Measurements from ENCODE around the gene PPP1R12C.

The PPP1R12C gene

GRCh38 chr19:55077106-55077505 lies 40.3 kb downstream of the PPP1R12C start:
- Histone ChIP-seq H3K9me3 (ENCODE audit: control insufficient read depth in 5 of 5, low read length in 5 of 5) (peaks cover 0 to 11% (median 7%) of the 10 kb centered on the region in 5 donors), H3K27me3 (ENCODE audit: control insufficient read depth in 5 of 5, insufficient read depth in 4 of 5, low read length in 5 of 5) (peaks cover 20 to 48% (median 39%) of the 10 kb centered on the region in 5 donors), H3K4me3 (ENCODE audit: low read depth in 1 of 5, low read length in 5 of 5) (no peak overlapping the region), H3K36me3 (ENCODE audit: control insufficient read depth in 5 of 5, insufficient read depth in 5 of 5, low read length in 5 of 5) (no peaks in the 10 kb centered on the region), H3K9ac (ENCODE audit: low read length in 5 of 5) (no peak overlapping the region), H3K4me1 (ENCODE audit: control insufficient read depth in 5 of 5, insufficient read depth in 5 of 5, low read length in 5 of 5) (peaks cover 2 to 23% (median 19%) of the 10 kb centered on the region in 5 donors), H3K27ac (ENCODE audit: low read depth, low read length) (no peak overlapping the region)

- no peak overlapping the region for H3K27ac ChIP-seq (ENCODE audit: low read depth, low read length)
- no peak overlapping the region for H3K4me3 ChIP-seq (ENCODE audit: low read depth in 1 of 5, low read length in 5 of 5)
- H3K4me1 ChIP-seq (ENCODE audit: control insufficient read depth in 5 of 5, insufficient read depth in 5 of 5, low read length in 5 of 5), result peaks cover 2 to 15% (median 11%) of the 10 kb centered on the region in 5 donors
- H3K9ac ChIP-seq (ENCODE audit: low read length in 5 of 5), result no peak overlapping the region
- peaks cover 13 to 49% (median 36%) of the 10 kb centered on the region in 5 donors for H3K27me3 ChIP-seq (ENCODE audit: control insufficient read depth in 5 of 5, insufficient read depth in 4 of 5, low read length in 5 of 5)
- H3K9me3 ChIP-seq (ENCODE audit: control insufficient read depth in 5 of 5, low read length in 5 of 5), result peaks cover 0 to 11% (median 7%) of the 10 kb centered on the region in 5 donors
- H3K36me3 ChIP-seq (ENCODE audit: control insufficient read depth in 5 of 5, insufficient read depth in 5 of 5, low read length in 5 of 5), result no peaks in the 10 kb centered on the region
Observed at GRCh38 chr19:55076321-55076720, 41.1 kb downstream of the PPP1R12C start.

DNA sequence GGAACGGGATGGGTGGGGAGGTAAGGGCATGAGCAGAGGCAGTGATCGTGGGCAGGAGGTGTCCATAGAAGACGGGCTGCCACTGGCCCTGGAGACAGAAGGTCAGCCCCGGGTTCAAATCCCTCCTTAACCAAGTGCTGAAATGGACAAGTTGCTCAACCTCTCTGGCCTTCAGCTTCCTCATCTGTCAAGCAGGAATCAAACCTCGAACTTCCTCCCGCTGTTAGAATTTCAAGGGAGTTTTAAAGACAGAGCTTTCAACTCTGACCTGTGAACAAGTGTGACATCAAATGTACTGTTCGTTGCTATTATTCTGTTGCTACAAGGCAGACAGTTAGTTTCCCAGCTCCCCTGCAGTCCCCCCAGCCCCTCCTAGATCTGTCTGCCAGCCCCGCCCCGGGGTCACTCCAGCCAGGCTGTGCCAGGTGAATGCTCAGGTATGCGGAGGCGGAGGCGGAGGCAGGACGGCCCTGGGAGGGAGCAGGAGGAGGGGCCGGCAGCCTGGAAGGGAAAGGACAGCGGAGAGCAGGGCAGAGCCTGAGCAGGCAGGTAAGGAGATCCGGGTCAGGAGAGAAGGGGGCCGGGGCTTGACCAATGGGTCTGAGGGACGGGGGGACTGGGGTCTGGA lies 42.0 kb downstream of the PPP1R12C start, which contains the start of gene EPS8L1:
EPS8L1 (plus strand) TSS at position 499 of the 628 bp plus-strand sequence. CDS start 576 bp downstream, outside the sequence.
- Histone ChIP-seq H3K27me3 (ENCODE audit: control insufficient read depth in 5 of 5, insufficient read depth in 4 of 5, low read length in 5 of 5) (peaks cover 15 to 47% (median 35%) of the 10 kb centered on the region in 5 donors), H3K9ac (ENCODE audit: low read length in 5 of 5) (no peak within 1 kb of the TSS), H3K9me3 (ENCODE audit: control insufficient read depth in 5 of 5, low read length in 5 of 5) (peaks cover 0 to 11% (median 7%) of the 10 kb centered on the region in 5 donors), H3K27ac (ENCODE audit: low read depth, low read length) (no peak within 1 kb of the TSS), H3K4me3 (ENCODE audit: low read depth in 1 of 5, low read length in 5 of 5) (no peak within 1 kb of the TSS), H3K36me3 (ENCODE audit: control insufficient read depth in 5 of 5, insufficient read depth in 5 of 5, low read length in 5 of 5) (no peaks in the 10 kb centered on the region), H3K4me1 (ENCODE audit: control insufficient read depth in 5 of 5, insufficient read depth in 5 of 5, low read length in 5 of 5) (peaks cover 2 to 6% (median 3%) of the 10 kb centered on the region in 5 donors)

DNA sequence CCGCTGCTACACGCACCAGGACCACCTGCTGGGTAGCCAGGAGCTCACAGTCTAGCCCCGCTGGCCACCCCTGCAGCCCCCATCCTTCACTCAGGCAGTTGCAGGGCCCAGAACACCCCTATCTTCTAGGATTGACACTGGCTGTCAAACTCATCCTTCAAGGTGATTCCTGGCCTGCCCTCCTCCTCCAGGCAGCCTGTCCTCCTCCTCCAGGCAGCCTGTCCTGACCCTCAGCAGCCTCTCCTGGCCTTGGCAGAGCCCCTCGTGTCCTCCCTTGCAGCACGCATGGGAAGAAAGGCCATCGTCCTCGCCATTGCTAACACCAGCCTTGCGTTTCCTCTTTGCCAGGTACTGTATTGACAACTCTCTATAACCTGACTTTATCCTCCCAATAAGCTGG lies 45.5 kb downstream of the PPP1R12C start:
- Histone ChIP-seq H3K9me3 (ENCODE audit: control insufficient read depth in 5 of 5, low read length in 5 of 5) (peaks cover 0 to 13% (median 7%) of the 10 kb centered on the region in 5 donors), H3K27me3 (ENCODE audit: control insufficient read depth in 5 of 5, insufficient read depth in 4 of 5, low read length in 5 of 5) (peaks cover 20 to 57% (median 34%) of the 10 kb centered on the region in 5 donors), H3K36me3 (ENCODE audit: control insufficient read depth in 5 of 5, insufficient read depth in 5 of 5, low read length in 5 of 5) (no peaks in the 10 kb centered on the region), H3K4me1 (ENCODE audit: control insufficient read depth in 5 of 5, insufficient read depth in 5 of 5, low read length in 5 of 5) (peaks cover 0 to 7% (median 5%) of the 10 kb centered on the region in 5 donors), H3K27ac (ENCODE audit: low read depth, low read length) (no peak overlapping the region), H3K4me3 (ENCODE audit: low read depth in 1 of 5, low read length in 5 of 5) (no peak overlapping the region), H3K9ac (ENCODE audit: low read length in 5 of 5) (no peak overlapping the region)

DNA sequence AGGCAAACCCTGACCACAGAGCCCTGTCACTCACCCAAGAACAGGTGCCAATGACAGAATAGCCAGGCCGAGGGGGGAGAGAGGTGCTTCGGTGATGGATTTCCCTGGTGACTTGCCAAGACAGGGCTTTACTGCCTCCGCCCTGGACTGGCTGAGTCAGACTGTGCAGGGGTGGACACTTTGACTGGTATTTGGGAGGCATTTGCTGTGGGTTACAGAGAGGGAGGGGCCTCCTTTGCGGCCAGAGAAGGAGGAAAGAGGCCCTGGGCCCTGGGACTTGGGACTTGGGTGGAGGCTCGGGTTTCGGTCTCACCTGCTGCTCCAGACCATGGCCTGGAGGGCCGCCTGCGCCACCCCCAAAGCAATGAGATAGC lies 46.3 kb downstream of the PPP1R12C start:
- Histone ChIP-seq H3K4me1 (ENCODE audit: control insufficient read depth in 5 of 5, insufficient read depth in 5 of 5, low read length in 5 of 5) (peaks cover 0 to 7% (median 5%) of the 10 kb centered on the region in 5 donors), H3K9me3 (ENCODE audit: control insufficient read depth in 5 of 5, low read length in 5 of 5) (peaks cover 0 to 13% (median 7%) of the 10 kb centered on the region in 5 donors), H3K27ac (ENCODE audit: low read depth, low read length) (no peak overlapping the region), H3K4me3 (ENCODE audit: low read depth in 1 of 5, low read length in 5 of 5) (no peak overlapping the region), H3K27me3 (ENCODE audit: control insufficient read depth in 5 of 5, insufficient read depth in 4 of 5, low read length in 5 of 5) (peaks cover 18 to 61% (median 32%) of the 10 kb centered on the region in 5 donors), H3K36me3 (ENCODE audit: control insufficient read depth in 5 of 5, insufficient read depth in 5 of 5, low read length in 5 of 5) (no peaks in the 10 kb centered on the region), H3K9ac (ENCODE audit: low read length in 5 of 5) (no peak overlapping the region)

DNA sequence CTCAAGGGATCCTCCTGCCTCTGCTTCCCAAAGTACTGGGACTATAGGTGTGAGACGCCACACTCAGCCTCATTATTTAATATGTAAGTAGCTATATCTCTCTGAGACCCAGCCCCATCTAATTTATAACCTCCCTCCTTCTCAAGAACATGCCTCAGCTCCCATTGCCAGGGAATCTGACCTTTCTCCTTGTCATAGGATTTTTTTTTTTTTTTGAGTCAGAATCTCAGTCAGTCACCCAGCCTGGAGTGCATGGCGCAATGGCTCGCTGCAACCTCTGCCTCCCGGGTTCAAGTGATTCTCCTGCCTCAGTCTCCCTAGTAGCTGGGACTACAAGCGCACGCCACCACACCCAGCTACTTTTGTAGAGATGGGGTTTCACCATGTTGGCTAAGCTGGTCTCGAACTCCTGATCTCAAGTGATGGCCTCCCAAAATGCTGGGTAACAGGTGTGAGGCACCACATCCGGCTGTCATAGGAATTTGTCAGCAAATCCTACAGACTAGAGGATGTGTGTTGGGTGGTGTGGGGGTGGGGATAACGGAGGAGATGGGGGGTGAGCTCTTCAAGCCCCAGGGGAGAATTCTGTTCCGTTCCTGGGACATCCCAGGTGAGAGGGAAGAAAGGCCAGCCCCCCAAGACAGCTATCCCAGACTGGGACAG lies 46.8 kb downstream of the PPP1R12C start:
- Histone ChIP-seq H3K9me3 (ENCODE audit: control insufficient read depth in 5 of 5, low read length in 5 of 5) (peaks cover 0 to 13% (median 7%) of the 10 kb centered on the region in 5 donors), H3K27ac (ENCODE audit: low read depth, low read length) (no peak overlapping the region), H3K36me3 (ENCODE audit: control insufficient read depth in 5 of 5, insufficient read depth in 5 of 5, low read length in 5 of 5) (no peaks in the 10 kb centered on the region), H3K9ac (ENCODE audit: low read length in 5 of 5) (no peak overlapping the region), H3K4me3 (ENCODE audit: low read depth in 1 of 5, low read length in 5 of 5) (no peak overlapping the region), H3K4me1 (ENCODE audit: control insufficient read depth in 5 of 5, insufficient read depth in 5 of 5, low read length in 5 of 5) (peaks cover 0 to 7% (median 5%) of the 10 kb centered on the region in 5 donors), H3K27me3 (ENCODE audit: control insufficient read depth in 5 of 5, insufficient read depth in 4 of 5, low read length in 5 of 5) (peaks cover 18 to 61% (median 29%) of the 10 kb centered on the region in 5 donors)

GRCh38 chr19:55069865-55070197 lies 47.6 kb downstream of the PPP1R12C start:
- no peaks in the 10 kb centered on the region for H3K36me3 ChIP-seq (ENCODE audit: control insufficient read depth in 5 of 5, insufficient read depth in 5 of 5, low read length in 5 of 5)
- peaks cover 15 to 55% (median 27%) of the 10 kb centered on the region in 5 donors for H3K27me3 ChIP-seq (ENCODE audit: control insufficient read depth in 5 of 5, insufficient read depth in 4 of 5, low read length in 5 of 5)
- H3K4me3 ChIP-seq (ENCODE audit: low read depth in 1 of 5, low read length in 5 of 5), result no peak overlapping the region
- no peak overlapping the region for H3K27ac ChIP-seq (ENCODE audit: low read depth, low read length)
- H3K9ac ChIP-seq (ENCODE audit: low read length in 5 of 5), result no peak overlapping the region
- H3K9me3 ChIP-seq (ENCODE audit: control insufficient read depth in 5 of 5, low read length in 5 of 5), result peaks cover 0 to 13% (median 7%) of the 10 kb centered on the region in 5 donors
- H3K4me1 ChIP-seq (ENCODE audit: control insufficient read depth in 5 of 5, insufficient read depth in 5 of 5, low read length in 5 of 5), result peaks cover 0 to 7% (median 5%) of the 10 kb centered on the region in 5 donors

DNA sequence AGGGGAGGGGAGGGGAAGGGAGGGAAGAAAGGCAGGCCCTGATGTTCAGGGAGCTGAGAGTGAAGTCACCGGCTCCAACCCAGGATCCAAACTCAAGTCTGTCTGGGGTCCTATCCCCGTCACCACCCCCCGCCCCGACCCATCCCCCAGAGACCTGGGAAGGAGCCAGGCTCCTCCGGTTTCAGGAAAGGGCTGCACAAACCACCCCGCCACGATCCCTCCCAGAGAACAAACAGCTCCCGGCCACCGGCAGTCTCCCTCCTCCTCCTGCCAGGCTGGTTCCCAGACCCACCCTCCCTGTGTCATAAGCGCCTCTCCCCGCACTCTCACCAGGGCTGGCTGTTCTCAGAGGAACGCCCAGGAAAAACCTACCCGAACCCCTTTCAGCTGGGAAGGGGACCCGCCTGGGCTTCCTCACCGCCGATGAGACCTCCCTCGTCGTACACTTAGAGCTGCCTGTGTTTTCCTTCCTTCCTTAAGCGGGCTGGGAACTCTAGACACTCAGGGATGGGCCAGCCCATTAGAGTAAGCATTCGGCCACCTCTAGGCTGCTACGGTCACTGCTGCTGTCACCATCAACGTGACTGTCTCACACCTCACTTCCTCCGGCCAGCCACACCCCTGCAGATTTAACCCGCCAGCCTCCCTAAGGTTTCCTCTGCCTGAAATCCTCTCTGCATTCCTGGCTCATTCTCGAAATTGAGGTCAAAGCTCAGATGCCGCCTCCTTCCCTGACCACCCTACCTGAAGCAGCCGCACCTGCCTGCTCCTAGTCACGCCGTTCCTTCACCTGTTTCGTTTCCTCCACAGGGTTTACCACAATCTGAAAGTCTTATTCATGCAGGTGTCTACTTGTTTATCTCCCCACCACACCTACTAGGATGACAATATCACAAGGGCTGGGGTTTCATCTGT lies 48.2 kb downstream of the PPP1R12C start:
- peaks cover 0 to 13% (median 7%) of the 10 kb centered on the region in 5 donors for H3K9me3 ChIP-seq (ENCODE audit: control insufficient read depth in 5 of 5, low read length in 5 of 5)
- no peak overlapping the region for H3K27ac ChIP-seq (ENCODE audit: low read depth, low read length)
- no peaks in the 10 kb centered on the region for H3K36me3 ChIP-seq (ENCODE audit: control insufficient read depth in 5 of 5, insufficient read depth in 5 of 5, low read length in 5 of 5)
- H3K4me1 ChIP-seq (ENCODE audit: control insufficient read depth in 5 of 5, insufficient read depth in 5 of 5, low read length in 5 of 5), result peaks cover 0 to 7% (median 5%) of the 10 kb centered on the region in 5 donors
- no peak overlapping the region for H3K9ac ChIP-seq (ENCODE audit: low read length in 5 of 5)
- peaks cover 15 to 54% (median 27%) of the 10 kb centered on the region in 5 donors for H3K27me3 ChIP-seq (ENCODE audit: control insufficient read depth in 5 of 5, insufficient read depth in 4 of 5, low read length in 5 of 5)
- H3K4me3 ChIP-seq (ENCODE audit: low read depth in 1 of 5, low read length in 5 of 5), result peak overlapping the region in 2 of 5 donors; percentile 19 to 22

DNA sequence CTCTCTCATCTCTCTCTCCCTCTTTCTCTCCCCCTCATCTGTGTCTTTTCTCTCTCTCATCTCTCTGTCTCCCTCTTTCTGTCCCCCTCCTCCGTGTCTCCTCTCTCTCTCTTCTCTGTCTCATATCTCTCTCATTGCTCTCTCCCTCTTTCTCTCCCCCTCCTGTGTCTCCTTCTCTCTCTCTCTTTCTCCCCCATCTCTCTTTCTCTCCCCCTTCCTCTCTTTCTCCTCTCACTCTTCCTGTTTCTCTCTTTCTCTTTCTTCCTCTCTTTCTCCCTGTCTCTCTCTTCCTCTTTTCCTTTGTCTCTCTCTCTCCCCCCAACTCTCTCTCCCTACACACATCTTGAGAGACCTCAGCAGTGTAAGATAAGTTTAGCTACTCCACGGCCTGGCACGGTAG lies 49.6 kb downstream of the PPP1R12C start:
- H3K9ac ChIP-seq (ENCODE audit: low read length in 5 of 5), result no peak overlapping the region
- H3K36me3 ChIP-seq (ENCODE audit: control insufficient read depth in 5 of 5, insufficient read depth in 5 of 5, low read length in 5 of 5), result no peaks in the 10 kb centered on the region
- peaks cover 15 to 54% (median 27%) of the 10 kb centered on the region in 5 donors for H3K27me3 ChIP-seq (ENCODE audit: control insufficient read depth in 5 of 5, insufficient read depth in 4 of 5, low read length in 5 of 5)
- H3K9me3 ChIP-seq (ENCODE audit: control insufficient read depth in 5 of 5, low read length in 5 of 5), result peaks cover 0 to 10% (median 5%) of the 10 kb centered on the region in 5 donors
- peaks cover 0 to 7% (median 5%) of the 10 kb centered on the region in 5 donors for H3K4me1 ChIP-seq (ENCODE audit: control insufficient read depth in 5 of 5, insufficient read depth in 5 of 5, low read length in 5 of 5)
- no peak overlapping the region for H3K4me3 ChIP-seq (ENCODE audit: low read depth in 1 of 5, low read length in 5 of 5)
- no peak overlapping the region for H3K27ac ChIP-seq (ENCODE audit: low read depth, low read length)
